ENCODE data around the gene WNT3.
A peak's percentile ranks its signal among the peaks of the same experiment; 100 is the strongest.

WNT3 gene

GRCh38 chr17:46818316-46818928, at the start of gene WNT3:
TSS of gene WNT3 (minus strand) at chr17:46818692. CDS start at chr17:46818597, 95 bp downstream.
- Histone ChIP-seq H3K9ac (ENCODE audit: low read length) (no peak within 1 kb of the TSS), H3K27ac (ENCODE audit: low read depth, low read length) (no peak within 1 kb of the TSS), H3K27me3 (ENCODE audit: control insufficient read depth in 1 of 2, insufficient read depth in 2 of 2, low read length in 2 of 2) (peaks cover 55 to 83% of the 10 kb centered on the region in 2 donors), H3K9me3 (ENCODE audit: low read length) (no peaks in the 10 kb centered on the region), H3K4me3 (ENCODE audit: low read depth in 1 of 2, low read length in 2 of 2) (peak within 1 kb of the TSS; percentile 26 to 45), H3K36me3 (ENCODE audit: insufficient read depth, low read length) (no peaks in the 10 kb centered on the region), H3K4me1 (ENCODE audit: insufficient read depth, low read length) (peaks cover 10% of the 10 kb centered on the region)

GRCh38 chr17:46866747-46867146, 48.3 kb upstream of the WNT3 start:
- no peaks in the 10 kb centered on the region for H3K9me3 ChIP-seq (ENCODE audit: low read length)
- H3K27ac ChIP-seq (ENCODE audit: low read depth, low read length), result no peak overlapping the region
- H3K4me1 ChIP-seq (ENCODE audit: insufficient read depth, low read length), result no peaks in the 10 kb centered on the region
- no peak overlapping the region for H3K9ac ChIP-seq (ENCODE audit: low read length)
- H3K27me3 ChIP-seq (ENCODE audit: control insufficient read depth in 1 of 2, insufficient read depth in 2 of 2, low read length in 2 of 2), result peaks cover 6 to 15% of the 10 kb centered on the region in 2 donors
- H3K36me3 ChIP-seq (ENCODE audit: insufficient read depth, low read length), result no peaks in the 10 kb centered on the region
- no peak overlapping the region for H3K4me3 ChIP-seq (ENCODE audit: low read depth in 1 of 2, low read length in 2 of 2)

GRCh38 chr17:46866325-46866724, 47.8 kb upstream of the WNT3 start:
- Histone ChIP-seq H3K4me1 (ENCODE audit: insufficient read depth, low read length) (no peaks in the 10 kb centered on the region), H3K27ac (ENCODE audit: low read depth, low read length) (no peak overlapping the region), H3K4me3 (ENCODE audit: low read depth in 1 of 2, low read length in 2 of 2) (no peak overlapping the region), H3K27me3 (ENCODE audit: control insufficient read depth in 1 of 2, insufficient read depth in 2 of 2, low read length in 2 of 2) (peaks cover 6 to 15% of the 10 kb centered on the region in 2 donors), H3K9me3 (ENCODE audit: low read length) (no peaks in the 10 kb centered on the region), H3K9ac (ENCODE audit: low read length) (no peak overlapping the region), H3K36me3 (ENCODE audit: insufficient read depth, low read length) (no peaks in the 10 kb centered on the region)

DNA sequence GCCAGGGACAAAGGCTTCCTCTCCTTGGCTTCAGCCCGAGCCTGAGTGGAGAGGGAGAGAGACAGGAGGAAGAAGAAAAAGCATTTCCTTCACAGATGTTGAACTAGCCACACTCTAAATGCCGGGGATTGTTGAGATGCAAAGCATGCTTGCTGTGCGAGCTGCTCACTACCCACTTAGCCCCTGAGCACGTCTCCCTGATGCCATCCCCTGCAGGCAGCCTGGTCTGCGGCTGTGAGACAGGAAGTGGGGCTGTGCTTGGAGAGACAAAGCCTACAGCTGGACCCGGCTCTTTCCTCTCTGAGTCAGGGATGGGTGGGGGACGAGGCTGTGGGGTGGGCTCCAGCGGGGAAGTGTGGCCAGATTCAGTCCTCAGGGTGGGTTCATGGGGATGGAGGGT, 46.6 kb upstream of the WNT3 start:
- Histone ChIP-seq H3K9ac (ENCODE audit: low read length) (no peak overlapping the region), H3K27me3 (ENCODE audit: control insufficient read depth in 1 of 2, insufficient read depth in 2 of 2, low read length in 2 of 2) (peaks cover 6 to 15% of the 10 kb centered on the region in 2 donors), H3K4me3 (ENCODE audit: low read depth in 1 of 2, low read length in 2 of 2) (no peak overlapping the region), H3K36me3 (ENCODE audit: insufficient read depth, low read length) (no peaks in the 10 kb centered on the region), H3K4me1 (ENCODE audit: insufficient read depth, low read length) (no peaks in the 10 kb centered on the region), H3K27ac (ENCODE audit: low read depth, low read length) (no peak overlapping the region), H3K9me3 (ENCODE audit: low read length) (no peaks in the 10 kb centered on the region)

- Histone ChIP-seq H3K4me3 (ENCODE audit: low read depth in 1 of 2, low read length in 2 of 2) (no peak overlapping the region), H3K4me1 (ENCODE audit: insufficient read depth, low read length) (no peaks in the 10 kb centered on the region), H3K27me3 (ENCODE audit: control insufficient read depth in 1 of 2, insufficient read depth in 2 of 2, low read length in 2 of 2) (peaks cover 6 to 15% of the 10 kb centered on the region in 2 donors), H3K36me3 (ENCODE audit: insufficient read depth, low read length) (no peaks in the 10 kb centered on the region), H3K27ac (ENCODE audit: low read depth, low read length) (no peak overlapping the region), H3K9ac (ENCODE audit: low read length) (no peak overlapping the region), H3K9me3 (ENCODE audit: low read length) (no peaks in the 10 kb centered on the region)
Observed at GRCh38 chr17:46863383-46864121, 45.1 kb upstream of the WNT3 start.

GRCh38 chr17:46862949-46863348, 44.5 kb upstream of the WNT3 start:
- H3K4me1 ChIP-seq (ENCODE audit: insufficient read depth, low read length), result no peaks in the 10 kb centered on the region

GRCh38 chr17:46859996-46860395, 41.5 kb upstream of the WNT3 start:
- H3K27ac ChIP-seq (ENCODE audit: low read depth, low read length), result no peak overlapping the region
- H3K9me3 ChIP-seq (ENCODE audit: low read length), result no peaks in the 10 kb centered on the region
- no peaks in the 10 kb centered on the region for H3K4me1 ChIP-seq (ENCODE audit: insufficient read depth, low read length)
- H3K27me3 ChIP-seq (ENCODE audit: control insufficient read depth in 1 of 2, insufficient read depth in 2 of 2, low read length in 2 of 2), result peaks cover 6 to 12% of the 10 kb centered on the region in 2 donors
- H3K4me3 ChIP-seq (ENCODE audit: low read depth in 1 of 2, low read length in 2 of 2), result no peak overlapping the region
- no peak overlapping the region for H3K9ac ChIP-seq (ENCODE audit: low read length)
- H3K36me3 ChIP-seq (ENCODE audit: insufficient read depth, low read length), result no peaks in the 10 kb centered on the region

More at GRCh38 chr17:46862949-46863348, 44.5 kb upstream of the WNT3 start:
- H3K27me3 ChIP-seq (ENCODE audit: control insufficient read depth in 1 of 2, insufficient read depth in 2 of 2, low read length in 2 of 2), result peaks cover 6 to 15% of the 10 kb centered on the region in 2 donors
- H3K4me3 ChIP-seq (ENCODE audit: low read depth in 1 of 2, low read length in 2 of 2), result no peak overlapping the region
- no peak overlapping the region for H3K27ac ChIP-seq (ENCODE audit: low read depth, low read length)
- H3K9ac ChIP-seq (ENCODE audit: low read length), result no peak overlapping the region
- no peaks in the 10 kb centered on the region for H3K36me3 ChIP-seq (ENCODE audit: insufficient read depth, low read length)
- no peaks in the 10 kb centered on the region for H3K9me3 ChIP-seq (ENCODE audit: low read length)

DNA sequence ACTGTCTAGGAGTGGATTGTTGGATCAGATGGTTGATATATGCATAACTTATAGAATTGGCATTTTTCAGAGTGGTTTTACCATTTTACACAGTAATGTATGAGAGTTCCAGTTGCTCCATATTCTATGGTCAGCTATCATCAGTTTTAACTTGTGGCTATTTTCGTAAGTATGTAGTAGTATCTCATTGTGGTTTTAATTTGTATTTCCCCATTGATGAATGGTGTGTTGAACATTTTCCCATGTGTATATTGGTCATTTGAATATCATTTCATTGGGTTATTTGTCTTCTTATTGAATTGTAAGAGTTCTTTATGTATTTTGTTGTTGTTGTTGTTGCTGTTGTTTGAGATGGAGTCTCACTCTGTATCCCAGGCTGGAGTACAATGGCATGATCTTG, 39.1 kb upstream of the WNT3 start:
- Histone ChIP-seq H3K9ac (ENCODE audit: low read length) (no peak overlapping the region), H3K36me3 (ENCODE audit: insufficient read depth, low read length) (no peaks in the 10 kb centered on the region), H3K4me1 (ENCODE audit: insufficient read depth, low read length) (no peaks in the 10 kb centered on the region), H3K27me3 (ENCODE audit: control insufficient read depth in 1 of 2, insufficient read depth in 2 of 2, low read length in 2 of 2) (peaks cover 3 to 6% of the 10 kb centered on the region in 2 donors), H3K27ac (ENCODE audit: low read depth, low read length) (no peak overlapping the region), H3K9me3 (ENCODE audit: low read length) (no peaks in the 10 kb centered on the region), H3K4me3 (ENCODE audit: low read depth in 1 of 2, low read length in 2 of 2) (no peak overlapping the region)

- H3K9me3 ChIP-seq (ENCODE audit: low read length), result no peaks in the 10 kb centered on the region
- no peaks in the 10 kb centered on the region for H3K36me3 ChIP-seq (ENCODE audit: insufficient read depth, low read length)
- no peak overlapping the region for H3K4me3 ChIP-seq (ENCODE audit: low read depth in 1 of 2, low read length in 2 of 2)
- H3K4me1 ChIP-seq (ENCODE audit: insufficient read depth, low read length), result no peaks in the 10 kb centered on the region
- no peak overlapping the region for H3K9ac ChIP-seq (ENCODE audit: low read length)
- H3K27me3 ChIP-seq (ENCODE audit: control insufficient read depth in 1 of 2, insufficient read depth in 2 of 2, low read length in 2 of 2), result peaks cover 17 to 27% of the 10 kb centered on the region in 2 donors
- H3K27ac ChIP-seq (ENCODE audit: low read depth, low read length), result no peak overlapping the region
Observed at GRCh38 chr17:46854948-46855347, 36.5 kb upstream of the WNT3 start.

DNA sequence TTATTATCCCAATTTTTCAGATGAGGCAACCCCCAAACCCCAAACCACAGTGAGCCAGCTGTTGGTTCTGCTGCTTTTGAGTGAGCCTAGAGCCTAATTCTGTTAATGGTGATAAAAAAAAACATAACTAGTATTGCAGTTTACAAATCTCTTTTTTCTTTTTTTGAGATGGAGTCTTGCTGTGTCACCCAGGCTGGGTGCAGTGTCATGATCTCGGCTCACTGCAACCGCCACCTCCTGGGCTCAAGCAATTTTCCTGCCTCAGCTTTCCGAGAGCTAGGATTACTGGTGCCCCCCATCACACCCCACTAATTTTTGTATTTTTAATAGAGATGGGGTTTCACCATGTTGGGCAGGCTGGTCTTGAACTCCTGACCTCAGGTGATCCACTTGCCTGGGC, 36.0 kb upstream of the WNT3 start:
- Histone ChIP-seq H3K27ac (ENCODE audit: low read depth, low read length) (no peak overlapping the region), H3K27me3 (ENCODE audit: control insufficient read depth in 1 of 2, insufficient read depth in 2 of 2, low read length in 2 of 2) (peaks cover 17 to 30% of the 10 kb centered on the region in 2 donors), H3K36me3 (ENCODE audit: insufficient read depth, low read length) (no peaks in the 10 kb centered on the region), H3K4me3 (ENCODE audit: low read depth in 1 of 2, low read length in 2 of 2) (no peak overlapping the region), H3K9ac (ENCODE audit: low read length) (no peak overlapping the region), H3K9me3 (ENCODE audit: low read length) (no peaks in the 10 kb centered on the region), H3K4me1 (ENCODE audit: insufficient read depth, low read length) (no peaks in the 10 kb centered on the region)

GRCh38 chr17:46853896-46854444, 35.5 kb upstream of the WNT3 start:
- Histone ChIP-seq H3K36me3 (ENCODE audit: insufficient read depth, low read length) (no peaks in the 10 kb centered on the region), H3K27ac (ENCODE audit: low read depth, low read length) (no peak overlapping the region), H3K4me1 (ENCODE audit: insufficient read depth, low read length) (no peaks in the 10 kb centered on the region), H3K4me3 (ENCODE audit: low read depth in 1 of 2, low read length in 2 of 2) (no peak overlapping the region), H3K9ac (ENCODE audit: low read length) (no peak overlapping the region), H3K9me3 (ENCODE audit: low read length) (no peaks in the 10 kb centered on the region), H3K27me3 (ENCODE audit: control insufficient read depth in 1 of 2, insufficient read depth in 2 of 2, low read length in 2 of 2) (peaks cover 17 to 35% of the 10 kb centered on the region in 2 donors)

Measured in muscle layer of colon (tissue), 2 donors.